Fibroblast of pulmonary artery (primary cell): ENCODE measurements around the gene MAPK4.

Experiments used
- DNase-seq: peaks from one replicate; pipeline ENCODE4 v3.0.0-alpha.2; 2010; ENCODE audit warnings: low read depth
- H3K4me3 ChIP-seq: replicated peaks from 2 replicates; pipeline ENCODE4 v1.5.1; 2011; ENCODE audit warnings: low read depth, mild to moderate bottlenecking, control low read depth, low read length, moderate library complexity
- TF ChIP-seq, protein P1 (sequence below): IDR thresholded peaks from 2 replicates; pipeline ENCODE4 v1.5.1; 2011; ENCODE audit warnings: mild to moderate bottlenecking, control low read depth, low read length, inconsistent platforms; ENCODE audit errors: missing control alignments

Gene MAPK4

DNA sequence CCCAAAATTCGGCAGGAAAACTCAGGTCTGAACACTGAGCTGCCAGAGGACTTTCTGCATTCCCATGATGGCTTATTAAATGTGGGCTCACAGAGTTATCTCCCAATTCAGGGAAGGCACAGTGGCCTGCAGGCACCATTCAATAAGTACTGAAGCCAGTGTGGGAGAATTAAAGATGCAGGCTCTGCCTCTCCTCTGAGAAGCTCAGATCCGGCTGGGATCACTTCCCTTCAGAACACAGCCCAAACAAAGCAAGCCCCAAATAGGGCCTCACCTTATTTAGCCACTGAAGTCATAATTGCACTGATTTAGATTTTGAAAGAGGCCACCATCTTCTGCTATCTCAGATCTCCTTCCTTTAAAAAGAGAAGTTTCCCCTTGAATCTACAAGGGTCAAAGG lies 94.3 kb downstream of the MAPK4 start:
- DNase-seq: no peak
- TF ChIP-seq, protein P1, sequence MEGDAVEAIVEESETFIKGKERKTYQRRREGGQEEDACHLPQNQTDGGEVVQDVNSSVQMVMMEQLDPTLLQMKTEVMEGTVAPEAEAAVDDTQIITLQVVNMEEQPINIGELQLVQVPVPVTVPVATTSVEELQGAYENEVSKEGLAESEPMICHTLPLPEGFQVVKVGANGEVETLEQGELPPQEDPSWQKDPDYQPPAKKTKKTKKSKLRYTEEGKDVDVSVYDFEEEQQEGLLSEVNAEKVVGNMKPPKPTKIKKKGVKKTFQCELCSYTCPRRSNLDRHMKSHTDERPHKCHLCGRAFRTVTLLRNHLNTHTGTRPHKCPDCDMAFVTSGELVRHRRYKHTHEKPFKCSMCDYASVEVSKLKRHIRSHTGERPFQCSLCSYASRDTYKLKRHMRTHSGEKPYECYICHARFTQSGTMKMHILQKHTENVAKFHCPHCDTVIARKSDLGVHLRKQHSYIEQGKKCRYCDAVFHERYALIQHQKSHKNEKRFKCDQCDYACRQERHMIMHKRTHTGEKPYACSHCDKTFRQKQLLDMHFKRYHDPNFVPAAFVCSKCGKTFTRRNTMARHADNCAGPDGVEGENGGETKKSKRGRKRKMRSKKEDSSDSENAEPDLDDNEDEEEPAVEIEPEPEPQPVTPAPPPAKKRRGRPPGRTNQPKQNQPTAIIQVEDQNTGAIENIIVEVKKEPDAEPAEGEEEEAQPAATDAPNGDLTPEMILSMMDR: no peak
- no peak overlapping the region for H3K4me3 ChIP-seq

DNA sequence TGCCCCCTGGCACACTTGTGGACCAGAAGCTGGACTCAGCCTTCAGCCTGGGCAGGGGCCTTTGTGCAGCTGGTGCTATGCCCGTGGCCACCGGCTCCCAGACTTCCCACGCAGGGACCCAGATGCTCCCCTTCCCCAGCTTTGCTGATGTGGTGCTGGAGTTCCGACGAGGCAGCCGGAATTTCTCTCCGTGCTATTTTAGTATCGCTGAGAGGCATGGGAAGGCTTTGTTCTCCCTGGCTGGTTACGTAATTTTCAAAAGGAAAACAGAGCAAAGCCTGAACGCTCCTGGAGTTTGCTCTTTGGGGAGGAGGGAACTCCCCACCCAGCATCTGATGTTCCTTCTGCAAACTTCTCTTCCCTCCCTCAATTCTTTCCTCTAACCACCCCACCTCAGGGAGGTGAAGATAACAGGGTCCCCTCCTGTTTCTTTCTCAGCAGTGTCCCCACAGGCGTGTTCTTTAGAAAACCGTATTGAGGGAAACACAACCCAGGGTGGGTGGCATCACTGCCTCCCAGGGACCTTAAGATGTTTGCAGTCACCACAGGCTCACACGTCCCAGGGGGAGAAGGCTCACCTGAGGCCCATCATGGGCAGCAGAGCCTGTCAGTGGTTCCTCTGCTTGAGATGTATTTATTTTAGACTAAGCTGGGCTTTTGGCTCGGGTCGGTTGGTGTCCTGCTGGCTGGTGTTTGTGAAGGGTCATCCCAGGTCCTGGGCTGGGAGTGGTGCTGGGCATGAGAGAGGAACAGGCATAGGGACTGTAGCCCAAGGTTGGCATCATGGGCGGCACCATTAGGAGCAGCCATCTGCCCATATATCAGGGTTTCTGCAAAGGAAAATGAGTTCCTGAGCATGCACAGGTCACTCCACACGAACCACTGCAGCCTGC lies 95.0 kb downstream of the MAPK4 start:
- TF ChIP-seq, protein P1: no peak
- no peak for DNase-seq
- H3K4me3 ChIP-seq: no peak overlapping the region

DNA sequence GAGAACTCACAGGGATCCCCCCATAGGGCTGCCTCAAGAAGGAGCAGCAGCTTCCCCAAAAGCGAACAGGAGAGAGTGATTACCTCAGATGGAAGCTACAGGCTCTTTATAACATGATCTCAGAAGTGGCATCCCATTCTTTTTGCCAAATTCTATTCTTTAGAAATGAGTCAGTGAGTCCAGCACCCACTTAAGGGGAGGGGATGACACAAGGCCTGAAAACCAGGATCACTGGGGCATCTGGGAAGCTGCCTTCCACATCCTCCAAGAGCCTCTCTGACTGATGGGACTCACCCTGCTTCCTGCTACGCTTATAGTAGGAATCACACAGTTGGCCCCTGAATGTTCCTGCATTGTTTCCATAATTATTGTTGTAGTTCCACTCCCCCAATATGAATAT lies 96.5 kb downstream of the MAPK4 start:
- no peak for DNase-seq
- TF ChIP-seq, protein P1: no peak
- no peak overlapping the region for H3K4me3 ChIP-seq

DNA sequence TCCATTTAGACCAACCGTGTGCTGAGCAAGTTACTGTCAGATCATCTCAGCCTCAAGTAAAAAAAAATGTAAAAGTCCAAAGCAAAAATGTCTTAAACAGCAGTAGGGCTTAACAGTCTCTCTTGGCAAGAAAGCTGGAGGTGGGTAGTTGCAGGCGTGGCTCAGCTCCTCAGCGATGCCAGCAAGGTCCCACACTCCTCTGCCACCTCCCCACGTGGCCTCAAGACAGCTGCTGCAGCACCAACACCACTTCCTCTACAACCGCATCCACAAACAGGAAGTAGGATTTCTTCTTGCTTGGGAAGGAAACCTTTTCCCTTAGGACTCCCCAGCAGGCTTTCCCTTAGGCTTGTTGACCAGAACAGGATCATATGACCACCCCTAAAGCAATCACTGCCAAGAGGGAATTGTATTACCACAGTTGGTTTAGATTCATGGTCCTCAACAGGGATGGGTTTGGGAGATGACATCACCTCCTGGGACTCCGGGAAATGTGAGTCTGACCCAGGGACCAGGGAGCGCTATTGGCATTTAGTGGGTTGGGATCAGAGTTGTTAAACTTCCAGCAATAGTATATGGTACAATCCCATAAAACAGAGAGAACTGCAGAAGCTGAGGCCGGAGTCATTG lies 97.1 kb downstream of the MAPK4 start:
- H3K4me3 ChIP-seq: no peak overlapping the region
- no peak for DNase-seq
- TF ChIP-seq, protein P1: no peak

DNA sequence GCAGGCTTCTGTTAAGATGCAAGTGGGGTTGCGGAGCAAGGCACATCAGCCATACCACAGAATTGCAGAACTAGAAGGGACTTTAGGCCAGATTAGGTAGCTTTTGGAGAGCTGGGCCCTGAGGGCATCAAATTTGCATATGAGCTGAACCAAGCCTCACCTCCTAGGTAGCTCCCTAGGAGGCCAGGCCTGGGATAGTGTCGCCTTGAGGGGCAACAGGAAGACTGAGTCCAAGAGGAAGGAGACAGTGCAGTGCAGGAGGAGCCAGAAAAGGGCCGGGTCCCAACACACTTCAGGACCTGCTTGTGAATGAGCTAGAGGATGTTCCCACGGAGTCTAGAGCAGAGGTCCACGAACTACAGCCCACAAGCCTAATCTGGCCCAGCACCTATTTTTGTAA lies 98.7 kb downstream of the MAPK4 start:
- DNase-seq: no peak
- H3K4me3 ChIP-seq: no peak overlapping the region
- TF ChIP-seq, protein P1: no peak

DNA sequence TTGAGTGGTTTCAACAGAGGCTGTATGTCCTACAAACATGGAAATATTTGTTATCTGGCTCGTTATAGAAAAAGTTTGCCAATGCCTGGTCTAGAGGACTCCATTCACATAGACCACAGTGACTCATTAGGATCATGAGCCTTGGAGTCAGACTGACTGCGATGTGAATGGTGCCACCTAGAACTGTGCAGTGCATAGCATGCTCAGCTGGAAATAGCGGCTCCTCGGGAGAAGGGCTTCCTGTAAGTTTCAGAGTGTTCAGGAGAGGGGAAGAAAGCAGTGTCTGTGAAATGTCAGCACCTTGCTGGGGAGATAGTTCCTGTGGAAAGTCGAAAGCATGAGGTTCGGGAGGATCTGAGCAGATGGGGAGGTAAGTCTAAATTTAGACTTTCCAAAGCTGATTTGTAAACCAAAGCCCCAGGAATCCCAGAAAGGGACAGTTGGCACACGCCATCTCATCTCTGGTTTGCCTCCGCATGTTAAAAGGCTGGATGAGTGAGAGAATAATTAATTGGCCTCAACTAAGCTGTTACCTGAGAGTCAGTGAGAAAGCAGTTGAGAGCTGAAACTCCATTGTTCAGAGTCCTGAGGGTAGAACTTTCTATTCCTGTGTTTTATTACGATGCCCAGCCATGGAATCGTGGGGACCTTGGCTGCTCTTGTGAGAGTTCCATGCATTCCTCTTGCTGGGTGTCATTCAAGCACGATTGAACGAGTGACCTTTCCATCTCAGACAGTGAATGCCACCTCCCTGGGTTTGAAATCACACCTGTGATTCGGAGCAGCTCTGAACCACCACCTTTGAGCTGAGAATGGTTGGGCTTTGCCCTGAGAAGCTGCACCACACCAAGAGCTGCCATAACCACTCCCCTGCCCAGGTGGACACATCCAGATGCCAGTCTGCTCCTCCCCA lies 99.5 kb downstream of the MAPK4 start:
- TF ChIP-seq, protein P1: no peak
- peak; percentile 29 for DNase-seq

More for the DNA sequence above, 99.5 kb downstream of the MAPK4 start:
- H3K4me3 ChIP-seq: no peak overlapping the region
